22Rv1 (cell line): ENCODE results near the gene AUTS2.

Experiments
- H3K27ac ChIP-seq: fragments of 450-650 bp; 2 replicates; pipeline ENCODE4 v1.5.1; 2017
- CTCF ChIP-seq: fragments of 450-650 bp; IDR thresholded peaks from 2 replicates; pipeline ENCODE4 v1.5.1; 2017; ENCODE audit warnings: mild to moderate bottlenecking
- ZFX ChIP-seq: fragments of 450-650 bp; IDR thresholded peaks from 2 replicates; pipeline ENCODE4 v1.6.1; 2017; ENCODE audit warnings: antibody characterized with exemption, borderline replicate concordance

AUTS2 gene

GRCh38 chr7:69686366-69686765 lies 88.1 kb downstream of the AUTS2 start:
- H3K27ac ChIP-seq: no peak overlapping the region
- TF ChIP-seq CTCF (no peak), ZFX (no peak)

DNA sequence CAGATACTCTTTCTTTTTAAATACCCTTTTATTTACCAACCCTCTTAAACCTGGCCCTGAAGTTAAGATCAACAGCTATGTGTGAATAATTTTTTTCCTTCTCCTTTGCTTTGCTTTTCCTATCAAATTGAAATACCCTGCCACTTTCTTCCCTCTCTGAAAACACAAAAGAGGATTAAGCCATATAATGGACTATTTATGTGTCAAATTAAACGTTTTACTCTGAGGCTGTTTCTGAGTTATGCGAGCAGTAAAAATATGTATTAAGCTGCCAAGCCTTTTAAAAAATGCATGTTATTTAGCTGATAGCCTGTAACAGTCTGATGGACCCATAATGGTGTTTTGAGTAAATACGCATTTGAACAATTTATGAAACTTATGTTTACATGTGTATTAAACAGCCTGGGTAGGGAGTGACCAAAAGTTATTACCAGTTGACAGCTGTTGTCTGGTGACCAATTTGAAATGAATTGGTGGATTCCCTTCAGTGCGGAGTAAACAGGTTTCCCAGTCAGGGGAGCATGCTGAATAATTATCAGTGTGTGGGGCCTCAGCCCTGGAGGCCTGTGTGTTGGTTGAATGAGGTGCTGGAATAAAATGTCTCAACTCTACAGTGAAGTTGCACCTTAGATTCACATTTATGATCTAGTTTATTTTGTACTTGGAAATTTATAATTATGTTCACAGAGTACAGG lies 89.6 kb downstream of the AUTS2 start:
- no peak overlapping the region for H3K27ac ChIP-seq
- no peak for TF ChIP-seq CTCF
- no peak for TF ChIP-seq ZFX

GRCh38 chr7:69690329-69690728 lies 92.1 kb downstream of the AUTS2 start:
- TF ChIP-seq CTCF (no peak), ZFX (no peak)
- H3K27ac ChIP-seq: no peak overlapping the region

DNA sequence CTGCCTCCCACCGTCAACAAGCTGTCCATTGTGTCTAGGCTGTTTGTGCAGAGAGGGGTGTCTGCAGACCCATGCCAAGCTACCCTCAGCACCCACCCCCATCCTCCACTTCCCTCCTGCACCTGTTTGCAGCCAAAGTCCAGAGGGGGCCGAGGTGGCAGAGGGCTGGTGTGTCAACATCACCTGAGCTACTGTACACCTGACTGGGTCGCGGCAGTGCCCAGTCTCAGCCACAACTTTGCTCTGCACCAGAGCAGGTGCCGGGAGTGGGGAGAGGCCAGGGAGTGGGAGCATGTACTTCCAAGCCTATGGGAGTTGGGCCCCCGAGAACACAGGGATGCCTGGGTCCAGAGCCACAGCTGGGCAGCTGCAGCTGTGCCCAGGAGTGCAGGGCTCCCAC lies 93.1 kb downstream of the AUTS2 start:
- TF ChIP-seq ZFX (no peak), CTCF (no peak)
- H3K27ac ChIP-seq: no peak overlapping the region

- TF ChIP-seq CTCF: no peak
- no peak for TF ChIP-seq ZFX
- no peak overlapping the region for H3K27ac ChIP-seq
Measured at GRCh38 chr7:69691734-69692133, 93.5 kb downstream of the AUTS2 start.

- TF ChIP-seq CTCF: no peak
- no peak for TF ChIP-seq ZFX
Measured at GRCh38 chr7:69692611-69693010, 94.3 kb downstream of the AUTS2 start.

DNA sequence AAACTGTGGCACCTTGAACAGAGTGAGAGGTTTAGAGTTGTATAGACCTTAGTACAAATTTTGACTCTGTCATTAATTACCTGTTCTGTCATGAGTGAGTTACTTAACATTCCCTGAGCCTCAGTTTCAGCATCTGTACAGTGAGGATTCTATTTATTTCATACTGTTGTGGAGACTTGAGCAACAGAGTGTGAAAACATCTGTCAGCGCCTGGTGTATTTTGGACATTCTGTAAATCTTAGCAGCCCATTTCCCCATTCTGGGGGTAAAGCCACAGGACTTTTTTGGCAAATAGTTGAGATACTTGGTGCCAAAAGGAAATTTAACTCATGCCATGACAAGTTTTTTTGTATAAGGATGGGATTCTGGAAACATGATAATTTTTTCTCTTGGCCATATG lies 94.8 kb downstream of the AUTS2 start:
- TF ChIP-seq CTCF: no peak
- TF ChIP-seq ZFX: no peak

More at GRCh38 chr7:69692611-69693010, 94.3 kb downstream of the AUTS2 start:
- H3K27ac ChIP-seq: no peak overlapping the region

More for the DNA sequence above, 94.8 kb downstream of the AUTS2 start:
- no peak overlapping the region for H3K27ac ChIP-seq
